ENCODE data around the gene PLAAT4.
"Not testable (repeated sequence)": the region's sequence is repeated elsewhere in the genome, so short reads cannot be mapped to it uniquely, and the experiment has no call there.

The PLAAT4 gene

DNA sequence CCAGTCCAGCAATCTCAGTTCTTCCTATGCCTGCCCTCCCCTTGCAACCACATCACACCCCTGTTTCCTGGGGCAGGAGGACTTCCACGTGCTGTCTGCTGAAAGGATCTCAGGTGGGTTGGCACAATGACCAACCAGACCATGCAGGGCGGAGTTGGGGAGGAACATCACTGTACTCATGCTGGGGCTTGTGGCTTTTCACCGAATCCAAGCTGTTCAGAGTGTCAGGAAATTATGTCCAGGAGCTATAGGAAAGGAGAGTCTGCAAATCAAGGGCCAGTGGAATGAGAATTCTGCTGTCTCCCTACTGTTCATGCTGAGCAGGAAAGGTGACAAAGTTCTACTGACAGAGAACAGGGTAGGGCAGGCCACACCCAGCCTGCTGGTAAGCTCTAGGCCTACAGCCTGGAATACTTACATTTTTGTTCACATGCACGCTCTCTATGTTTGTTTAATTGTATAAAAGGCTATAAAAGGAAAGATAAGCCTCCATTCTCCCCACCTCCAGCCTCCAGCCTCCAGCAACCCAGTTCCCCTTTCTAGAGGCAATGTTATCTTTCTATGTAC lies 28.3 kb downstream of the PLAAT4 start:
- in situ Hi-C loops (cut with HindIII; ENCODE audit: low sequenced_read_pairs), result loop anchor here (5.0 kb wide), 1 partner anchor 97 kb away; no protein-coding TSS in a partner anchor

DNA sequence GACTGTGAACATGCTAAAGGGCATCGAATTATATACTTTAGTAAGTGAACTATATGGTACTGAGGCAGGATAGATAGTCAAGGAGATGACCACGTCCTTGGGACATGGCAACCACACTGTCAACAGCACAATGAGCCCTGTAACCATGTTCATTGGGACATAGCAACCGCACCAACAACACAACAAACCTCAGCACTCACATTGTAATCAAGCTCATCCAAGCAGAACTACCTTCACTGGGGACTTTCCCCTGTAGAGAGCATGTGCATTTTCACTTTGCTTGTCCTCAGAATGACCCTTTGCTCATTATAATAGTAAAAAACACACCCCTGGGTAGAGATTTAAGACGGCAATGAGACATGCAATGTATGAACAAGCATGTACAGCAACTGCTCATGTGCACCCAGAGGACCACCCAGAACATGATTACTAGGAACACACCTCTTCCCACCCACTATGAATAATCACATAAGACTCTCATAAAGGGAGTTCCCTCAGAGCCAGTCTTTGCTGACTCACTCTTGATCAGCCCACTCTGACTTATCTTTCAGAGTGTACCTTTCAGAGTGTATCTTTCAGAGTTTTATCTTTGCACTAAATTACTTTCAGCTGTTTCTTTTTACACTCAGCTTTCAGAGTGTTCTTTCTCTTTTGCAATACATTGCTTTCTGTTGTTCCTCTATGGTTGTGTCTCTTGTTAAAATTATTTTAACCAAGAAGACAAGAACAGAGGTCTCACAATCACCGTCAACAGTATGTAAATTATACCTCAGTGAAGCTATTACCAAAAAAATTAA lies 30.6 kb downstream of the PLAAT4 start:
- in situ Hi-C loops (cut with HindIII; ENCODE audit: low sequenced_read_pairs), result no loop called here

DNA sequence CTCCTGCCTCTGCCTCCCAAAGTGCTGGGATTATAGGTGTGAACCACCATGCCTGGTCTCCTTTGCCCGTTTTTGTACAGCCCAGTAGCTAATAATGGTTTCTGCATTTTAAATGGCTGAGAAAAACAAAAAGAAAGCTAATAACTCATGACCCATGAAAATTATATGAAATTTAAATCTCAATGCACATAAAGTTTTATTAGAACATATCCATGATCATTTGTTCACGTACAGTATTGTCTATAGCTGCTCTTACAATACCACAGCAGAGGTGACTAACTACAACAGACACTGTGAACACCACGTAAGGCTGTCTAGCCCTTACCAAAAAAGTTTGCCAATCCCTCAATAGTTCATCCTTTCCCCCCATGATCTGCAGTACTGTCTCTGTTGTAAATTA lies 33.0 kb downstream of the PLAAT4 start:
- in situ Hi-C loops (cut with HindIII; ENCODE audit: low sequenced_read_pairs), result no loop called here

DNA sequence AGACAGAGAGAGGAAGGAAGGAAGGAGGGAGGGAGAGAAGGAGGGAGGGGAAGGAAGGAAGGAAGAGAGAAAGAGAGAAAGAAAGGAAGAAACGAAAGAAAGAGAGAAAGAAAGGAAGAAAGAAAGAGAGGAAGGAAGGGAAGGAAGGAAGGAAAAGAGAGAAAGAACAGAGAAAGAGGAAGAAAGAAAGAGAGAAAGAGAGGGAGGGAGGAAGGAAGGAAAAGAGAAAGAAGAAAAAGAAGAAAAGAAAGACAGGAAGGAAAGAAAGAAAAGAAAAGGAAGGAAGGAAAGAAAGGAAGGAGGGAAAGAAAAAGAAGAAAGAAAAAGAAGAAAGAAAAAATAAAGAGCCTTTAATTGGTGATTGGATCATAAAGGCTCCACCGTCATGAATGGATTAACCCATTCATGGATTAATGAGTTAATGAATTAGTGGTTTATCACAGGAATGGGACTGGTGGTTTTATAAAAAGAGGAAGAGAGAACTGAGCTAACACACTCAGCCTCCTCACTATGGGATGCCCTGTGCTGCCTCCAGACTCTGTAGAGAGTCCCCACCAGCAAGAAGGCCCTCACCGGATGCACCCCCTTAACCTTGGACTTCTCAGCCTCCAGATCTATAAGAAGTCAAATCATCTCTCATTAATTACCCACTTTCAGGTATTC lies 35.5 kb downstream of the PLAAT4 start:
- in situ Hi-C loops (cut with HindIII; ENCODE audit: low sequenced_read_pairs), result no loop called here

DNA sequence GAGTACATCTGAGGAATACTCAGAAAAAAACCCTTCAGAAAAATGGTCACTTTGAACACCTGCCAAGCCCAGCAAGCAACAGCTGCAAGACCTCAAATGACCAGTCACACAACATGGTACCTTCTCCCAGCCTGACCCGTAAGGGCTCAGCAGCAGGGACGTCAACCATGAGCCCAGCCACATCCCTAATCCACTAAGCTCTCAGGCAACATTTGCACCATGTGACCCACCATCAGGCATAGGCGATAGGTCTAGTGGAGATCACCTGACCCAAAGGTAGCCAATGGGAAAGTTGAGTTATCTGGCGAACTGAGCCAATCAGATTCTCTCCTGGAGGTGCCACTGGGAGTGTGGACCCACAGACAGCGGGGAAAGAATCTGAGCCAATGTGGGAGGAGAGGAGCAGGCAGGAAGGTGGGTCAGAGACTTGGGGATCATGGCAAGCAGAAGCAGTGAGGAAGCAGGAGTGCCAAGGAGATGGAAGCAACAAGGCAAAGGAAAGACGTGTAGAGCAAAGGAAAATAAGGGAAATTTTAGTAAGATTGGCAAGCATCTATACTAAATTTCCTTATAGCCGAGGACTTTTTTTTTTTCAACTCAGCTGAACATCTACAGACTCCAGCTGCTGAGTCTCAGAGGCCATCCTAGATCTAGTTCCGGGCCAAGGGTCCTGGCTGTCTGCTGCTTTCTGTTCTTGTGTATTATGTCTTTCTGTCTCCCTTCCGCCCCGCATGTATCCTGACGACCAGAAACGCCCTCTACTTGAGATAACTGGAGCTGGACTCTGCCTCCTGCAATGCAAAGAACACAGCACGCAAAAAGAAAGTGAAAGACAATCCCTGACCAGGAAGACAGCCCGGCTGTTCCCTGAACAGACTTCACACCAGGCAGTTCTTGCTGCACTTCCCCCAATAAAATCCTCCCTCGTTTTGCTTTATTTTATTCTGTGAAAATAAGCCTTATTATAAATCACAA lies 37.6 kb downstream of the PLAAT4 start:
- in situ Hi-C loops (cut with HindIII; ENCODE audit: low sequenced_read_pairs), result no loop called here

DNA sequence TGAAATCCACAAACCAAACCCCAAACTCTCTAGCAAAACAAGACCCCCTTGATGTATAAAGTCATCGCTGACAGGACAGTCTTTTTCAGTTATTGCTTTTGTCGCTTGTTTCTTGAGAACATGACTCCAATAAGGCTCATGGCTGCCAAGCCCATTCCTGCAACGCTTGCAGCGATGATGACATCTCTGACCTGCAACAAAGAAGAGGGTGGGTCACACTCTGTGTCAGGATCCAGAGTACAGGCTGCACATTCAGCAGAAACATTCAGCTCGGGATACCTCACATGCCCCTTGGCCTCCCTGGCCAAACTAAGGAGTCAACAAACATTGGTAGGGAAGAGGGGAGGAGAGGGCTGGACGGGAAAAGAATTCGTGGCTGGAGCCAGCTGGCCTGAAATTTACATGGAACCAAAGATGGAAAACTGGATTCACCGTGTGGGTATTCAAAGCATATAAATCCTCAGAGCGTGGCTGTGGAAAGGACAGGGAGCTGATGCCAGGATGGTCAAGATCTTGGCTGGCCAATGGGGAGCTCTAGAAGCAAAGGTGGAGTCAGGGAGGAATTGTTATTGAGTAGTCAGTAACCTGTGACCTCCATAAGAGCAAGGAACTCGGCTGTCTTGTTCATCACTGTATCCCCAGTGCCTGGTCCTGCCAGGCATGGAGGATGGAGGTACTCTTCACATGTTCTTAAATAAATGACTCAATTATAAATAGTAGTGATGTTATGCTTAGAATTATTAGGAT lies 38.4 kb downstream of the PLAAT4 start:
- in situ Hi-C loops (cut with HindIII; ENCODE audit: low sequenced_read_pairs), result no loop called here

DNA sequence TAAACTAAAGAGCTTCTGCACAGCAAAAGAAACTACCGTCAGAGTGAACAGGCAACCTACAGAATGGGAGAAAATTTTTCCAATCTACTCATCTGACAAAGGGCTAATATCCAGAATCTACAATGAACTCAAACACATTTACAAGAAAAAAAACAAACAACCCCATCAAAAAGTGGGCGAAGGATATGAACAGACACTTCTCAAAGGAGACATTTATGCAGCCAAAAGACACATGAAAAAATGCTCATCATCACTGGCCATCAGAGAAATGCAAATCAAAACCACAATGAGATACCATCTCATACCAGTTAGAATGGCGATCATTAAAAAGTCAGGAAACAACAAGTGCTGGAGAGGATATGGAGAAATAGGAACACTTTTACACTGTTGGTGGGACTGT lies 42.3 kb downstream of the PLAAT4 start:
- in situ Hi-C loops (cut with HindIII; ENCODE audit: low sequenced_read_pairs), result not testable (repeated sequence)

DNA sequence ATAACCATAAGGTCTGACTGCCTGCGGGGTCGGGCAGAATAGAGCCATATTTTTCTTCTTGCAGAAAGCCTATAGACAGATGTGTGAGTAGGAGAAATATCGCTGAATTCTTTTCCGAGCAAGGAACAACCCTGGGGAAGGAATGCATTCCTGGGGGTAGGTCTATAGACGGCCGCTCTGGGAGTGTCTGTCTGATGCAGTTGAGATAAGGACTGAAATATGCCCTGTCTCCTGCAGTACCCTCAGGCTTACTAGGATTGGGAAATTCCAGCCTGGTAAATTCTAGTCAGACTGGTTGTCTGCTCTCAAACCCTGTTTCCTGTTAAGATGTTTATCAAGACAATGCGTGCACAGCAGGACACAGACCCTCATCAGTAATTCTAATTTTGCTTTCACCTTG lies 44.6 kb downstream of the PLAAT4 start:
- in situ Hi-C loops (cut with HindIII; ENCODE audit: low sequenced_read_pairs), result not testable (repeated sequence)

DNA sequence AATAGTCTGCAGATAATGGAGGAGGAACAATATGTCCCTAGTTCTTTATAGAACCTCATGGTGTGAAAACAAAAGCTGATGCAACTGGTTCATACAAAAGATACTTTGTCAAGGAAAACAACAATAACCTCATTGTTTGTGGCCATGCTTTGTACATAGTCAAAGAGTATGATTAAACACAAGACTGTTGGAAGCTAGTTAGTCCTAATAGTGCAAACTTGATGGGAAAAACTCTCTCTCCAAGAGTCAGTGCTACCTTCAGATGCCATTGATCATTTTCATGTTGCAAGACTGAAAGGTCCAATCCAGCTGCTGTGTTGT lies 46.7 kb downstream of the PLAAT4 start:
- in situ Hi-C loops (cut with HindIII; ENCODE audit: low sequenced_read_pairs), result no loop called here

DNA sequence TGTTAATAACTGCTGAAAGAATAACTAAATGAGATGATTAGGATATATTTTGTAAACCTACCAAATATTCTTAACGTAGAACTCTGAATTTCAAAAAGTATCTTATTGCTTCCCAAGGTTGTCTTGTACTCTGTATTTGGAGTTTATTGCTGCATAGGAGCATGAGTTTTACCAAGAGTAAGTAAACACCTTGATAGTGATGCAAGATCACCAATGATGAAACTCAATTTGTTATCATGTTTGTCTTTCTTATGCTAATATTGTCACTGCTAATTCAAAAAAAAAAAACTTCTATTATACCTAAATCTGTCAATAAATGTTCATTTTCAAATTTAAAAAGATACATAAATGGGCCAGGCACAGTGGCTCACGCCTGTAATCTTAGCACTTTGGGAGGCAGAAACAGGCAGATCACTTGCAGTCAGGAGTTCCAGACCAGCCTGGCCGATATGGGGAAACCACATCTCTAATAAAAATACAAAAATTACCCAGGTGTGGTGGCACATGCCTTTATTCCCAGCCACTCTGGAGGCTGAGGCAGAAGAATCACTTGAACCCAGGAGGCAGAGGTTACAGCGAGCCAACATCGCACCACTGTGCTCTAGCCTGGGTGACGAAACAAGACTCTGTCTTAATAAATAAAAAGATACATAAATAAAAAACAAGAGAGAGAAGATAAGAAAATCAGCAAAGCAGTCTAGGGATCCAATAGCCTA lies 50.0 kb downstream of the PLAAT4 start:
- in situ Hi-C loops (cut with HindIII; ENCODE audit: low sequenced_read_pairs), result no loop called here

DNA sequence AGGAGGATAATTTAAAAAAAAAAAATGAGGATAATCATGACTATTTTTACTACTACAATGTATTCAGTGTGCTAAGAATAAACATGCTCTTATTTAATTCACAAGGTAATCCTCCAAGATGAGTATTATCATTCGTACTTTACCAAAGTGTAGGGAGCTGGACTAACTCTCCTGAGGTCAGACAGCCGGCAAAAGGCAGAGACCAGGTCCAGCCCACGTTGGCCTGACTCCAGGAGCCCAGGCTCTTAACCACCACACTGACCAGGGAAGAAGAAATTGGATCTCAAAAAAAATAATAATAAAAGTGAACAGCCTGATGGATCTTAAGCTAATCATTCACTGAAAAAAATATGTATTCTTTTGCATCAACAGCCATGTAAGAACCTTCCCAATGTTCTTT lies 52.4 kb downstream of the PLAAT4 start:
- in situ Hi-C loops (cut with HindIII; ENCODE audit: low sequenced_read_pairs), result no loop called here

DNA sequence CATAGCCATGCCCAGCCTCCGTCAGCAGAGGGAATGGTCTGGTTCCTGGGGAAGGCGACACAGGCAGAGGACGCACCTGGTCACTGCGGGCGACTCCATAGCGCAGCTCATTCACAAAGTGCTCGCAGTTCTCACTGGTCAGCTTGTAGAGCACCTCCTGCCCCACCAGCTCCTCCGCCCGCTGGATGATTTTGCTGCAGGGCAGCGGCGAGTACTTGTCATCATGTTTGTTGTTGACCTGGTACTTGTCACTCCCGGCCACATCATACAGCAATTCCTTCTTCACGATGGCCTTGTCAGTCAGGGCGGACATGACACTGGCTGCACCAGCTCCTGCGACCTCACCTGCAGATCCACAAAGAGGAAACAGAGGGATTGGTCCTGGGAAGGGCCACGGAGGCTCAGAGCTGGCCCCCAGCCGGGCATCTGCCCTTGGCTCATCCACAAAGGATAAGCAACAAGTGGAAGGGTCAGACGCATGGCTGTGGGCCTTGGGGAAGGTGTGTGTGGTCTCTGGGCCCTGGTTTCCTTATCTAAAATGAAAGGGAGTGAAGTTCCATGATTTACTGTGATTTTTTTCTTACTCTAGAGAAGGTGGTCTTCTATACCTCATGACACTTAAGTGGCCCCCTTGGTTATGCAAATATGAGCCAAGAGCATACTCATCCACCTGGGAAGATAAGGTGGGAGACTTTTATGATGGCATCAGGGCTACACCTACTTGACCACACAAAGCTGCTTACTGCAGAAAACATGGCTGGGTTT lies 53.6 kb downstream of the PLAAT4 start:
- in situ Hi-C loops (cut with HindIII; ENCODE audit: low sequenced_read_pairs), result loop anchor here (5.0 kb wide), 2 partner anchors 37 to 58 kb away; no protein-coding TSS in a partner anchor

DNA sequence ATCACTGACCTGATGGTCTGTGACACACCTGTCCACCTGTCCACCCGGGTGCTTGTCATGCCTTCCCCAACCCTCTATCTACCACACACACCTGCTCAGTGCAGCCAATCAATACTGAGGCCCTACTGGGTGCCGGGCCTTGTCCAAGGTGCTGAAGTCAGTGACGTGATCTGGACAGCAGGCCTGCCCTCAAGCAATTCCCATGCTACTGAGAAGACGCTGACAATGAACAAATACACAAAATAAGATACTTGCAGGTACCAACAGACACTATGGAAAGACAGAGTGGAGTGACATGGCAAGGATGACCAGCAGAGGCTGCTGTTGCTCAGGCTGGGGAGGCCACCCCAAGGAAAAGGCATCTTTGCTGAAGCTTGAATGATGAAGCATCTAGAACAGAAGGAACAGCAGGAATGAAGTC lies 56.4 kb downstream of the PLAAT4 start:
- in situ Hi-C loops (cut with HindIII; ENCODE audit: low sequenced_read_pairs), result loop anchor here (5.0 kb wide), 2 partner anchors 34 to 61 kb away; no protein-coding TSS in a partner anchor

DNA sequence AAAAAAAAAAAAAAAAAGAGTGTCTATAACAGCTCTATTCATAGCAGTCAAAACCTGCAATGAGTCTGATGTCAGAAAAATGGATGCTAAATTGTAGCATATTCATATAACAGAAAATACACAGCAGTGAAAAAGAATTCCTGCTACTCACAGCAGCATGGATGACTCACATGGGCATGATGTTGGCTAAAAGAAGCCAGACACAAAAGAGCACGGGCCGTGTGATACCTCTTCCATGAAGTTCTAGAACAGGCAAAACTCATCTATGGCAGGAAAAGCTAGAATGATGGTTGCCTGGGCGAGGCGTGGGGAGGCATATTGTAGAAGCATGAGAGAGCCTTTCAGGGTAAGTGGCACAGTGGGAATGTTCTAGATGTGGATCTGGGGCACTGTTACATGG lies 58.7 kb downstream of the PLAAT4 start:
- in situ Hi-C loops (cut with HindIII; ENCODE audit: low sequenced_read_pairs), result no loop called here

Data from endothelial cell of hepatic sinusoid (primary cell).